NOMO-1 (cell line): ENCODE results near the gene YPEL3.

ENCODE experiments used
- DNase-seq, 2 experiments: peaks; one replicate each; lab custom pipeline; 2025; ENCODE audit not compliant: unreplicated experiment in 2 of 2; lab: John Stamatoyannopoulos, UW

YPEL3 gene

DNA sequence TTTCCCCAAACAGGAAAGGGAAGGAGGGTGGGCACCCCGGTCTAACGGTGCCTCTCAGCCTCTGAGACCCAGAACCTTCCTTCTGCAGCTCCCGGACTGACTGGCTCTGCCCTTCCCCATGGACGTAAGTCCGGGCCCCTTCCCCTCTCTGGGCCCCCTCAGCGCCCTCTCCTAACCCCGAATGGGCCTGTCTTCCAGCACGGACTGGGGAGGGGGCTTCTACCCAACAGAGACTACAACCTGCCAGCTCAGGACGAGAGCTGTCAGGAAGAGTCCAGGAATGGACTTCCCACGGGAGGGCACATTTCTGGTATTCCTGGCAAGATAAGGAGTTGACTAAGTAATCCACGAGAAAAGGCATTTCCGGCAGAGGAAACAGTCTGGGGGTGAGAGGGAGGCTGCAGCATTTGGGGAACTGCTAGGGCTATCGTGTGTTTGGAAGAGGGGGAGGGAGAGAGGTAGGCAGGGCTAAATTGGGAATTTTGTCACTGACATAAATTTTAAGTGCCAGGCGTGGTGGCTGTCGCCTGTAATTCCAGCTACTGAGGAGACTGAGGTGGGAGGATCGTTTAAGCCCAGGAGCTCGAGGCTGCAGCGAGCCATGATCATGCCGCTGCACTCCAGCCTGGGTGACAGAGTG, 42.5 kb downstream of the YPEL3 start:
- no peak for DNase-seq

DNA sequence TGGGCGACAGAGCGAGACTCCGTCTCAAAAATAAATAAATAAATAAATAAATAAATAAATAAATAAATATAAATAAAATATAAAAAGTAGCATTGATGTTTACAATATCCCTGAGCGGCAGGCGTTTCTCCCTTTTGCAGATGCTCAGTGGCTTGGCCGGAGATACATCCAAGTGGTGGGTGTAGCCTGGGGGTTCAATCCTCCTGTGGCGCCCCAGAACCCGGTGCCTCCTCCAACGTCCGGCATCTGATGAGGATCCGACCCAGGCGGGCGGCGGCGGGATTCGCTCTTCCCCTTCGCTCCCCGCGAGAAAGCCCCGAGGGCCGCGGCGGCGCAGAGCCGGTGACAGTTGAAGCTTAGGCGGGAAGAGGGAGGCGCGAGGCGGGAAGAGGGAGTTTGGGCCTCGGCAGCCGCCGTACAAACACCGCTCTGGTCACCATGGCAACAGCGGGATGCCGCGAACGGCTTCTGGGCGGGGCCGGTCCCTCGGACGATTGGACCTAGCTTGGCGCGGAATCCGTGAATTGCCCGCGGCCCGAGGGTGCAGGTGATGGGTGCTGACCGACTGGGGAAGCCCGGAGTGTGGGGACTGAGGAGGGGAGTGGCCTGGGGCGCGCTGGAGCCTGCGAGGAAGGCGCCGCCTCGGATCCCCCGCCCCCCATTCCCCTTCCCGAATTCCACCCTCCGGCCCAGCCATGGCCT, 43.2 kb downstream of the YPEL3 start:
- DNase-seq = peak; percentile 88 to 94

DNA sequence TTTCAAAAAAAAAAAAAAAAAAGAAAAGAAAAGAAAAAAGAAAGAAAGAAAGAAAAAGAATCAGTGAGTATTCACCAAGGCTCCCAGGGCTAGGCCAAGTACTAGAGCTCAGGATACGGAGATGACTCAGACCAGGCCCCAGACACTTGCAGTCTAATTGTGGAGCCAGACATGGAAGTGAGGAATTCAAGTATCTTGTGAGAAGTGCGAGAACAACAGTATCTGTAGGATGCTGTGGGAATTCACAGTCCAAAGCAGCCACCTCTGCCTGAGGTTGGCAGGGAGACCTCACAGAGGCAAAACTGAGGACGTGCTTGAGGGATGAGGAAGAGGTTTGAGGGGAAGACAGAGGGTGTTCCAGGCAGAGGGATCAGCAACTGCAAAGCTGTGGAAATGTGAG, 44.5 kb downstream of the YPEL3 start:
- DNase-seq = no peak

DNA sequence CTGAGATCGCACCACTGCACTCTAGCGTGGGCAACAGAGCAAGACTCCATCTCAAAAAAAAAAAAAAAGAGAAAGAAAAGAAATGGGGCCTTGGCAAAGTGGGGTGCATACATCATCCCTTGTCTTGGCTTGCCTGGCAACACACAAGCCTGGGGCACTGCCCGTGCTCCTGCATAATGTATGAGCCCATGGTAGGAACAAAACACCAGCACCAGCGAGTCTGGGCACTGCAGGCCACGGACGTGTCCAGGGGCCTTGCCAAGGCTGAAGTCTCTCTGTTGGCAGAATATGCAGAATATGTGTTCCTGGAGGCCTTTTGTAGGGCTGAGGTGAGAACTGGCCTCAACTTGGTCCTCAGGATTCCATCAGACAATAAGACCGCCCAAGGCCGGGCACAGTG, 46.1 kb downstream of the YPEL3 start:
- no peak for DNase-seq

DNA sequence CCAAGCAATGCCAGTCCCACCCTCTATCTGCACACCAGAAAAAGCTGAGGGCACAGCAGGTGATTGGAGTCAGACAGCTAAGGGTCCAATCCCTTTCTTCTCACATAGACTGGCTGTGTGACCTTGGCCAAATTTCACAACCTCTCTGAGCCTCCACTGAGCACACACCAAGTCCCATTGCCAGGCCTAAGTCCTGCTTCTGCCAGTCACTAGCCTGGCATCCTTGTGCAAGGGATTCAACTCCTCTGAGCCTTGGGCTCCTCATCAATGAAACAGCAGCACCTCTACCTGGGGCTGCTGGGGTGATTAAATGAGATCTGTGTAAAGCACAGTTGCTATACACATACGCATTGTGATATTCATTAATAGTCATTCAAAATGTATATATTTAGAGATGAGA, 49.4 kb downstream of the YPEL3 start:
- DNase-seq = no peak

DNA sequence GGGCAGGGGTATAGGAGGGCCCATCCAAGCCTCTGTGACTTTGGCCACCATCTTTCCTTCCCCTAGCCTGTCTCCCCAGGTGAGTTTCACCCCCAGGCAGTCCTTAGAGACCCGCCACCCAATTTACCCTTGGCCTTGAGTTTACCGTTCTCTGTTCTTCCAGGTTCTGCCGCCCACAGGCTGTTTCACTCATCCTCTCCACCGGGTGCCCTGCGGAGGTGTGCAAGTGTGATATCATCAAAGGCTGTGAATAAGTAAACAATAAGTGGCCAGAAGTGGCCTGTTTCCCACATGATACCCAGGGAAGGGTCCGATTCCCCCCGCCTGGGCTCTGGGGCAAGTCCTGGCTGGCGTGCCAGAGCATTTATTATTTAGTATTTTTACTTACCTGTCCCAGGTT, 49.8 kb downstream of the YPEL3 start:
- no peak for DNase-seq
